ENCODE results near the gene HOXC6.

Gene HOXC6

DNA sequence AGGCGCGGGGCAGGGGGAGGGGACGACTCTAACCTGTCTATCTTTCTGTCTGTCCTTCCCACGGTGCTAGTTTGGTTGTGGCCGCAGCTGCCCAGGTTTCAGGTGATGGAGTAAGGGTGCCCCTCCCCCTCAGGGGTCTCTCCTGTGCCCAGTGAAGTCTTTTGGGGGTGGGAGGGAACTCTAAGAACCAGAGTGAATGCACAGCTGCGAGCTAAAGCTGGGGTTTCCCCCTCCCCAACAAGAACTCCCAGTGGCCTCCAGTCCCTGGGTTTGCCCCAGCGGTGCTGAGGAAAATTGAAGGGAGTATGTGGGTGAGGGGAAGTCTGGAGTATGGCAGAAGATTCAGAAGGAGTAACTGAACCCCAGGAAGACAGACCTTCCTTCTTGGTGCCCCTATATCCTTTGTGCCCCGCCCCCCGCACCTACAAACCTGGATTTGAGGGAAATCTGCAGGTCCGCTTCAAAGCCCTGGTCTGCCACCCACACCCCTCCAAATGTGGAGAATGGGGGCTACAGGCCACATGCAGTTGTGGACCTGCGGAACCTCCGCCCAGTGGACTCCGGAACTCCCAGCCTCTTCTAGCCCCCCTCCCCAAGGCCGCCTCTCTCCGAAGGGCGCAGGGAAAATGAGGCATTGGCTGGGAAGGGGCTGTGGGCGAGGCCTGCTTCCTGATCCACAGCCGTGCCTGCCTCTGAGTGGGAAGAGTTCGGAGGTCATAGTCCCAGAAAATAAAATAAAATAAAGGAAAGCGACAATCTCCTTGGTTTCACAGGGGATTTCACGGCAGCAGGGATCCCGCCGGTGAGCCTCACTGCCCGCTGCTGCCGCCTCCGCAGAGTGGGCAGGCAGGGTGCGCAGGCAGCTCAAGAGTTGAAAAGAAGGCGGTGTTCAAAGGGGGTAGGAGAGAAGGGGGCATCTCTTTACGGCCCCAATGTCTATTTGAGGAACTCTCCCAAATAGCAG lies 31.7 kb upstream of the HOXC6 start (continued):
- peak; percentile 45; the same call in 1 of the 2 replicates for TF ChIP-seq ZNF561 (tag by site-specific recombination; IDR thresholded peaks at IDR 0.05; ENCODE audit: borderline replicate concordance)
- TF ChIP-seq ZNF558 (tag by site-specific recombination; IDR thresholded peaks at IDR 0.05) = no peak
- TF ChIP-seq ZIC2 (tag by site-specific recombination; IDR thresholded peaks at IDR 0.05) = no peak
- TF ChIP-seq GLIS2 (tag by site-specific recombination; IDR thresholded peaks at IDR 0.05) = 0 out of 2 replicates have a peak, but pooled peaks have one; percentile 7
- no peak for TF ChIP-seq OVOL3 (tag by site-specific recombination; IDR thresholded peaks at IDR 0.05)
- TF ChIP-seq, protein P1, sequence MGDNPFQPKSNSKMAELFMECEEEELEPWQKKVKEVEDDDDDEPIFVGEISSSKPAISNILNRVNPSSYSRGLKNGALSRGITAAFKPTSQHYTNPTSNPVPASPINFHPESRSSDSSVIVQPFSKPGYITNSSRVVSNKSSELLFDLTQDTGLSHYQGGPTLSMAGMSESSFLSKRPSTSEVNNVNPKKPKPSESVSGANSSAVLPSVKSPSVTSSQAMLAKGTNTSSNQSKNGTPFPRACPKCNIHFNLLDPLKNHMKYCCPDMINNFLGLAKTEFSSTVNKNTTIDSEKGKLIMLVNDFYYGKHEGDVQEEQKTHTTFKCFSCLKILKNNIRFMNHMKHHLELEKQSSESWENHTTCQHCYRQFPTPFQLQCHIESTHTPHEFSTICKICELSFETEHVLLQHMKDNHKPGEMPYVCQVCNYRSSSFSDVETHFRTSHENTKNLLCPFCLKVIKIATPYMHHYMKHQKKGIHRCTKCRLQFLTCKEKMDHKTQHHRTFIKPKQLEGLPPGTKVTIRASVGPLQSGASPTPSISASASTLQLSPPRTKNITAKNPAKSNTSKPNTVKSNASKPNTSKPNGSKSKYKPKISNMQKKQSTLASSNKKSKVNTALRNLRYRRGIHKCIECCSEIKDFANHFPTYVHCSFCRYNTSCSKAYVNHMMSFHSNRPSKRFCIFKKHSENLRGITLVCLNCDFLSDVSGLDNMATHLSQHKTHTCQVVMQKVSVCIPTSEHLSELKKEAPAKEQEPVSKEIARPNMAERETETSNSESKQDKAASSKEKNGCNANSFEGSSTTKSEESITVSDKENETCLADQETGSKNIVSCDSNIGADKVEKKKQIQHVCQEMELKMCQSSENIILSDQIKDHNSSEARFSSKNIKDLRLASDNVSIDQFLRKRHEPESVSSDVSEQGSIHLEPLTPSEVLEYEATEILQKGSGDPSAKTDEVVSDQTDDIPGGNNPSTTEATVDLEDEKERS (tag by site-specific recombination; IDR thresholded peaks at IDR 0.05) = no peak
- TF ChIP-seq ZNF23 (tag by site-specific recombination; IDR thresholded peaks at IDR 0.05; ENCODE audit: borderline replicate concordance) = no peak
- peak; percentile 39 for TF ChIP-seq IKZF3 (tag by site-specific recombination; IDR thresholded peaks at IDR 0.05)
- TF ChIP-seq SETDB1 (IDR thresholded peaks at IDR 0.05; ENCODE audit: insufficient read length, low read length) = no peak
- no peak for TF ChIP-seq ZNF776 (tag by site-specific recombination; IDR thresholded peaks at IDR 0.05; ENCODE audit: borderline replicate concordance)
- TF ChIP-seq HOXA7 (CRISPR knock-in tag; IDR thresholded peaks at IDR 0.05; ENCODE audit: borderline replicate concordance) = no peak
- no peak for TF ChIP-seq WT1 (tag by site-specific recombination; IDR thresholded peaks at IDR 0.05)
- no peak for TF ChIP-seq ZNF555 (tag by site-specific recombination; conservative IDR thresholded peaks at IDR 0.05)
- TF ChIP-seq, protein P2, sequence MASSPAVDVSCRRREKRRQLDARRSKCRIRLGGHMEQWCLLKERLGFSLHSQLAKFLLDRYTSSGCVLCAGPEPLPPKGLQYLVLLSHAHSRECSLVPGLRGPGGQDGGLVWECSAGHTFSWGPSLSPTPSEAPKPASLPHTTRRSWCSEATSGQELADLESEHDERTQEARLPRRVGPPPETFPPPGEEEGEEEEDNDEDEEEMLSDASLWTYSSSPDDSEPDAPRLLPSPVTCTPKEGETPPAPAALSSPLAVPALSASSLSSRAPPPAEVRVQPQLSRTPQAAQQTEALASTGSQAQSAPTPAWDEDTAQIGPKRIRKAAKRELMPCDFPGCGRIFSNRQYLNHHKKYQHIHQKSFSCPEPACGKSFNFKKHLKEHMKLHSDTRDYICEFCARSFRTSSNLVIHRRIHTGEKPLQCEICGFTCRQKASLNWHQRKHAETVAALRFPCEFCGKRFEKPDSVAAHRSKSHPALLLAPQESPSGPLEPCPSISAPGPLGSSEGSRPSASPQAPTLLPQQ (tag by site-specific recombination; IDR thresholded peaks at IDR 0.05) = no peak
- peak; percentile 23 for TF ChIP-seq SP2 (tag by site-specific recombination; IDR thresholded peaks at IDR 0.05)
- TF ChIP-seq, protein P3, sequence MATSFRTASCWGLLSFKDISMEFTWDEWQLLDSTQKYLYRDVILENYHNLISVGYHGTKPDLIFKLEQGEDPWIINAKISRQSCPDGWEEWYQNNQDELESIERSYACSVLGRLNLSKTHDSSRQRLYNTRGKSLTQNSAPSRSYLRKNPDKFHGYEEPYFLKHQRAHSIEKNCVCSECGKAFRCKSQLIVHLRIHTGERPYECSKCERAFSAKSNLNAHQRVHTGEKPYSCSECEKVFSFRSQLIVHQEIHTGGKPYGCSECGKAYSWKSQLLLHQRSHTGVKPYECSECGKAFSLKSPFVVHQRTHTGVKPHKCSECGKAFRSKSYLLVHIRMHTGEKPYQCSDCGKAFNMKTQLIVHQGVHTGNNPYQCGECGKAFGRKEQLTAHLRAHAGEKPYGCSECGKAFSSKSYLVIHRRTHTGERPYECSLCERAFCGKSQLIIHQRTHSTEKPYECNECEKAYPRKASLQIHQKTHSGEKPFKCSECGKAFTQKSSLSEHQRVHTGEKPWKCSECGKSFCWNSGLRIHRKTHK (tag by site-specific recombination; IDR thresholded peaks at IDR 0.05) = no peak
- TF ChIP-seq ZNF221 (tag by site-specific recombination; IDR thresholded peaks at IDR 0.05; ENCODE audit: borderline replicate concordance) = no peak
- no peak for TF ChIP-seq ZNF544 (tag by site-specific recombination; IDR thresholded peaks at IDR 0.05)
- TF ChIP-seq, protein P4, sequence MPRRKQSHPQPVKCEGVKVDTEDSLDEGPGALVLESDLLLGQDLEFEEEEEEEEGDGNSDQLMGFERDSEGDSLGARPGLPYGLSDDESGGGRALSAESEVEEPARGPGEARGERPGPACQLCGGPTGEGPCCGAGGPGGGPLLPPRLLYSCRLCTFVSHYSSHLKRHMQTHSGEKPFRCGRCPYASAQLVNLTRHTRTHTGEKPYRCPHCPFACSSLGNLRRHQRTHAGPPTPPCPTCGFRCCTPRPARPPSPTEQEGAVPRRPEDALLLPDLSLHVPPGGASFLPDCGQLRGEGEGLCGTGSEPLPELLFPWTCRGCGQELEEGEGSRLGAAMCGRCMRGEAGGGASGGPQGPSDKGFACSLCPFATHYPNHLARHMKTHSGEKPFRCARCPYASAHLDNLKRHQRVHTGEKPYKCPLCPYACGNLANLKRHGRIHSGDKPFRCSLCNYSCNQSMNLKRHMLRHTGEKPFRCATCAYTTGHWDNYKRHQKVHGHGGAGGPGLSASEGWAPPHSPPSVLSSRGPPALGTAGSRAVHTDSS (tag by site-specific recombination; IDR thresholded peaks at IDR 0.05) = no peak
- TF ChIP-seq, protein P5, sequence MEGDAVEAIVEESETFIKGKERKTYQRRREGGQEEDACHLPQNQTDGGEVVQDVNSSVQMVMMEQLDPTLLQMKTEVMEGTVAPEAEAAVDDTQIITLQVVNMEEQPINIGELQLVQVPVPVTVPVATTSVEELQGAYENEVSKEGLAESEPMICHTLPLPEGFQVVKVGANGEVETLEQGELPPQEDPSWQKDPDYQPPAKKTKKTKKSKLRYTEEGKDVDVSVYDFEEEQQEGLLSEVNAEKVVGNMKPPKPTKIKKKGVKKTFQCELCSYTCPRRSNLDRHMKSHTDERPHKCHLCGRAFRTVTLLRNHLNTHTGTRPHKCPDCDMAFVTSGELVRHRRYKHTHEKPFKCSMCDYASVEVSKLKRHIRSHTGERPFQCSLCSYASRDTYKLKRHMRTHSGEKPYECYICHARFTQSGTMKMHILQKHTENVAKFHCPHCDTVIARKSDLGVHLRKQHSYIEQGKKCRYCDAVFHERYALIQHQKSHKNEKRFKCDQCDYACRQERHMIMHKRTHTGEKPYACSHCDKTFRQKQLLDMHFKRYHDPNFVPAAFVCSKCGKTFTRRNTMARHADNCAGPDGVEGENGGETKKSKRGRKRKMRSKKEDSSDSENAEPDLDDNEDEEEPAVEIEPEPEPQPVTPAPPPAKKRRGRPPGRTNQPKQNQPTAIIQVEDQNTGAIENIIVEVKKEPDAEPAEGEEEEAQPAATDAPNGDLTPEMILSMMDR (tag by site-specific recombination; IDR thresholded peaks at IDR 0.05) = peak; percentile 52; the same call in 1 of the 2 replicates
